ENCODE results near the gene NLGN1.

NLGN1 gene

GRCh38 chr3:174120997-174121396 is 723.5 kb downstream of the NLGN1 start:
- no peak for DNase-seq

GRCh38 chr3:174122411-174122810 is 724.9 kb downstream of the NLGN1 start:
- no peak for DNase-seq

- no peak for DNase-seq
Measured at GRCh38 chr3:174125267-174125824, 727.8 kb downstream of the NLGN1 start.

GRCh38 chr3:174126990-174127758 is 729.6 kb downstream of the NLGN1 start:
- DNase-seq: no peak

GRCh38 chr3:174132006-174132405 is 734.5 kb downstream of the NLGN1 start:
- DNase-seq: no peak

GRCh38 chr3:174132421-174133042 is 735.0 kb downstream of the NLGN1 start:
- DNase-seq: no peak

GRCh38 chr3:174146008-174146407 is 748.5 kb downstream of the NLGN1 start:
- no peak for DNase-seq

- no peak for DNase-seq
Measured at GRCh38 chr3:174147798-174148197, 750.3 kb downstream of the NLGN1 start.

GRCh38 chr3:174153871-174154270 is 756.3 kb downstream of the NLGN1 start:
- DNase-seq: no peak

GRCh38 chr3:174156200-174156599 is 758.7 kb downstream of the NLGN1 start:
- DNase-seq: no peak

GRCh38 chr3:174158674-174159073 is 761.1 kb downstream of the NLGN1 start:
- no peak for DNase-seq

GRCh38 chr3:174159604-174160003 is 762.1 kb downstream of the NLGN1 start:
- DNase-seq: no peak

- no peak for DNase-seq
Measured at GRCh38 chr3:174162550-174162949, 765.0 kb downstream of the NLGN1 start.

- no peak for DNase-seq
Measured at GRCh38 chr3:174168026-174168425, 770.5 kb downstream of the NLGN1 start.

- DNase-seq: no peak
Measured at GRCh38 chr3:174168538-174169254, 771.2 kb downstream of the NLGN1 start.

GRCh38 chr3:174169736-174170135 is 772.2 kb downstream of the NLGN1 start:
- no peak for DNase-seq

GRCh38 chr3:174170248-174170647 is 772.7 kb downstream of the NLGN1 start:
- DNase-seq: no peak

- no peak for DNase-seq
Measured at GRCh38 chr3:174186377-174186989, 788.9 kb downstream of the NLGN1 start.

GRCh38 chr3:174191380-174191779 is 793.8 kb downstream of the NLGN1 start:
- no peak for DNase-seq

- no peak for DNase-seq
Measured at GRCh38 chr3:174191895-174192294, 794.4 kb downstream of the NLGN1 start.

GRCh38 chr3:174192471-174192870 is 794.9 kb downstream of the NLGN1 start:
- DNase-seq: no peak

GRCh38 chr3:174193604-174194003 is 796.1 kb downstream of the NLGN1 start:
- no peak for DNase-seq

- no peak for DNase-seq
Measured at GRCh38 chr3:174197416-174197815, 799.9 kb downstream of the NLGN1 start.

All from activated CD8-positive, alpha-beta memory T cell treated with anti-CD3 and anti-CD28 coated beads for 24 hours (primary cell).